ENCODE measurements around the gene SGMS1.

DNA sequence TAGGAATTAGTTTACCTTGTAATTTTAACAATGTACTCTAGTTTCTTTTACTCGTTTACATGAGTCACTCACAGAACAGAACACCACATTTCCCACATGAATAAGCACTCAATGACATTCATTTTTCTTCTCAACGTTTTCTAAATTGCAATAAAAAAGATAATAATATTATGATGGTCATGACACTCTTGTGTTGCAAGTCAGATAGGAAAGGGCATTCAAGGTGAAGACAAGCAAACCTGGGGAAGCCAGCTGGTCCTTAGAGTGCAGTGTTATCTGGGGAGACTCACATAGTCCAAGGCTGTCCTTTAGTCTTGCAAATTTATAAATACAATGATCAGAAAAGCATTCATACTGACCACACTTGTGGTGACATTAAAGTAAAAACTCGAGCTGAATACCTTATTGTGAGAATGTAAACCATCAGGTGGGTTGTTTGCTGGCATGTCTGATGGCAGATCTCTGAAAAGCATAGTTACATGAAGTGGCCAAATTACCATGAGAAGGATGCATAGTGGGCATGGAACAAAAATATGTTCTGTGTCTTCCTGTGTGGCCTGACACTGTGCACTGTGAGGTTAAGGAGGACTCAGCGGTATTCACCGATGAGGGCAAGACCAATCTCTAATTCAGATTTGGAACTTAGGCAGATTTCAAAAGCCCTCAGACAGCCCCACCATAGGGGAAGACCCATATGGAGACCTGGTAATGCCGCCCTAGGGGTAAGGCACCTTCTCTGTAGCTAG lies 213.5 kb downstream of the SGMS1 start:
- TF ChIP-seq CTCF (IDR thresholded peaks at IDR 0.05; ENCODE audit: low read depth, low read length), result no peak
- no peak for TF ChIP-seq EZH2phosphoT487 (IDR thresholded peaks at IDR 0.05; ENCODE audit: low read depth)
